Rectal smooth muscle tissue (tissue), 1 donor: ENCODE data around the gene ANXA2.
"Not testable (repeated sequence)": the region's sequence is repeated elsewhere in the genome, so short reads cannot be mapped to it uniquely, and the experiment has no call there.

ENCODE experiments used
- H3K27ac ChIP-seq: one replicate; pipeline ENCODE4 v1.7.0; 2013; ENCODE audit warnings: low read depth, low read length, inconsistent platforms
- H3K27me3 ChIP-seq: one replicate; pipeline ENCODE4 v1.7.0; 2013; ENCODE audit warnings: low read length; ENCODE audit not compliant: control insufficient read depth, insufficient read depth
- H3K36me3 ChIP-seq: one replicate; pipeline ENCODE4 v1.7.0; 2013; ENCODE audit warnings: low read length; ENCODE audit not compliant: control insufficient read depth, insufficient read depth
- H3K4me1 ChIP-seq: one replicate; pipeline ENCODE4 v1.7.0; 2013; ENCODE audit warnings: low read length; ENCODE audit not compliant: control insufficient read depth, insufficient read depth
- H3K4me3 ChIP-seq: one replicate; pipeline ENCODE4 v1.7.0; 2013; ENCODE audit warnings: low read length
- H3K9ac ChIP-seq: one replicate; pipeline ENCODE4 v1.7.0; 2013; ENCODE audit warnings: low read length

Gene ANXA2

DNA sequence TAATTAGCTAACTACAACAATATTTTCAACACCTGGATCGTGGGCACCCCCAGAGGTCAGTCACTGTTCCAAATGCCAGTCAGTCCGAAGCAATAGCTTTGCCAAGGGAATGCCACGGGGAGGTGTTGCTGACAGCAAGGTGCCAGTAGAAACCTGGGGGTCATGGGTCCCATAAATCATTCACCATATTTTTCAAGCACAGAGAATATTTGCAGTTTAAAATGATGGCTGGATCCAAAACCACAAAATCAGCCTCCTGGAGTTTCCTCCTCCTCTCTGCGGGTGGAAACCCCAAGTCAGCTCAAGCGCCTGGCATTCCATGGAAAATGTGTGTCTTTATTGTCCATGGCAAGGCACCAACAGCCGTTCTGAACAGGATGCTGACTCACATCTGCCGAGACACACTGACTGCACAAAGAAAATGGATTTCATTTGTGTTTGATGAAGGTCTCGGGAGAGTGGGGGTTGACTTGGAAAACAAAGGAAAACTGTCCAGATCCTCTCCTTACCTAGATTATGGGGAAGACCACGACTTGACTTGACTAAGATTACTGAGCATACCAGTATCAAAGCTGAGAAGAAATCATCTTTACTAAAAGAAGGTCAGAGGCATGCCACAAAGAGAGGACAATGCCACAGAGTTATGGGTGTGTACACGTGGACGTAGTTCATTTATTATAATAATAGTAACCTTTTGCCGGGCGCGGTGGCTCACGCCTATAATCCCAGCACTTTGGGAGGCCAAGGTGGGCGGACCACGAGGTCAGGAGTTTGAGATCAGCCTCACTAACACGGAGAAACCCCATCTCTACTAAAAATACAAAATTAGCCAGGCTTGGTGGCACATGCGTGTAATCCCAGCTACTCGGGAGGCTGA is 26.4 kb downstream of the ANXA2 start:
- Histone ChIP-seq H3K36me3 (peaks cover 5% of the 10 kb centered on the region), H3K27me3 (no peaks in the 10 kb centered on the region), H3K9ac (no peak overlapping the region), H3K4me1 (peaks cover 19% of the 10 kb centered on the region), H3K4me3 (no peak overlapping the region), H3K27ac (peak overlapping the region; percentile 34)

DNA sequence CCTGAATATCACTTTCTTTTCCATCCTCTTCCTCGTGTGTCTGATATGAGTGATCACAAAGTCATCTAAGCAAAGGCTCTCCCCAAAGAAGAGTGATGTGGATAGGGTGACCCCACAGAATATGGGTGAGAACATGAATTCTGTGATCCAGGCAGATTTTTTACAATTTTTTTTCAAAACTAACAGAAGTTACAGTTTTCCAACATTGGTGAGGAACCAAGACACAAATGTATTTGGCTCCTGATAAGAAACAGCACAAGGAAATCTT is 27.0 kb downstream of the ANXA2 start:
- Histone ChIP-seq H3K27ac (no peak overlapping the region), H3K4me3 (no peak overlapping the region), H3K27me3 (no peaks in the 10 kb centered on the region), H3K36me3 (peaks cover 4% of the 10 kb centered on the region), H3K9ac (no peak overlapping the region), H3K4me1 (peaks cover 19% of the 10 kb centered on the region)

DNA sequence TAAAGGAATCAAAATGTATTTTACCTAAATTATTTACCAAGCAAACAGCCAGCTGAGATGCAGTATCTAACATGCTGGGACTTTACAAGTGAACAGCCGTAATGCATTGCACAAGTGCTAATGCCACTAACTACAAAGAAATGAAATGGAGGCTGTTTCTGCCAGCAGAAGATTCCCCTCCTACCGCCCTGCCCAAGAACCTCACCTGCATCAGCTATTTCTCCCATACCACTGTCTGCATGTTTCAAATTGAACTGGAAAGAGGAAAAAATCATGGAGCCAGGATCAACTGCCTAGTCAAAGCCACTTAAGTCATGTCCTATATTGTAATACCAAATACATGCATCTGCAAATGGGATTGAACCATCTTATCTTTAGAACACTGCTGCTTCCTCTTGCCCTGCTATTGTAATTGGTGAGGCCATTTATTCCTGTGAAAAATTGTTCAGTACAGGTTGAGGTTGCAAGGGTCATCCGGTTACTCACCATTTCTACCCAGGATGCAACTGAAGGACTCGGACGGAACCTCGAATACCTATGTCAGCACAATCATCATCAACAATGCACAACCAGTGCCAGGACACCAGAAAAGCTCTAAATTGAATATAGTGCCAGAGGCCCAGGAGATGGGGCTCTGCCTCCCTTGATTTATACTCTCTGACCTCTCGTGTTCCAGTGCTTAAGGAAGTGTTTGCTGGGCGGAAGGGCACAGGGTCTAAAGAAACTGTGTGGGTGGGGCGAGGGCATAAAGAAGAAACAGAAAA is 27.5 kb downstream of the ANXA2 start:
- Histone ChIP-seq H3K36me3 (peaks cover 4% of the 10 kb centered on the region), H3K9ac (no peak overlapping the region), H3K27me3 (no peaks in the 10 kb centered on the region), H3K4me1 (peaks cover 19% of the 10 kb centered on the region), H3K27ac (no peak overlapping the region), H3K4me3 (no peak overlapping the region)

- peaks cover 14% of the 10 kb centered on the region for H3K4me1 ChIP-seq
- H3K27me3 ChIP-seq, result no peaks in the 10 kb centered on the region
- H3K9ac ChIP-seq, result no peak overlapping the region
- H3K27ac ChIP-seq, result no peak overlapping the region
- H3K4me3 ChIP-seq, result no peak overlapping the region
- peaks cover 4% of the 10 kb centered on the region for H3K36me3 ChIP-seq
These were observed 28.1 kb downstream of the ANXA2 start for GRCh38 chr15:60369696-60370095.

GRCh38 chr15:60364612-60364924 is 33.2 kb downstream of the ANXA2 start:
- H3K9ac ChIP-seq, result no peak overlapping the region
- no peaks in the 10 kb centered on the region for H3K27me3 ChIP-seq
- H3K27ac ChIP-seq, result no peak overlapping the region
- H3K4me1 ChIP-seq, result peaks cover 8% of the 10 kb centered on the region
- H3K4me3 ChIP-seq, result no peak overlapping the region
- H3K36me3 ChIP-seq, result peaks cover 11% of the 10 kb centered on the region

DNA sequence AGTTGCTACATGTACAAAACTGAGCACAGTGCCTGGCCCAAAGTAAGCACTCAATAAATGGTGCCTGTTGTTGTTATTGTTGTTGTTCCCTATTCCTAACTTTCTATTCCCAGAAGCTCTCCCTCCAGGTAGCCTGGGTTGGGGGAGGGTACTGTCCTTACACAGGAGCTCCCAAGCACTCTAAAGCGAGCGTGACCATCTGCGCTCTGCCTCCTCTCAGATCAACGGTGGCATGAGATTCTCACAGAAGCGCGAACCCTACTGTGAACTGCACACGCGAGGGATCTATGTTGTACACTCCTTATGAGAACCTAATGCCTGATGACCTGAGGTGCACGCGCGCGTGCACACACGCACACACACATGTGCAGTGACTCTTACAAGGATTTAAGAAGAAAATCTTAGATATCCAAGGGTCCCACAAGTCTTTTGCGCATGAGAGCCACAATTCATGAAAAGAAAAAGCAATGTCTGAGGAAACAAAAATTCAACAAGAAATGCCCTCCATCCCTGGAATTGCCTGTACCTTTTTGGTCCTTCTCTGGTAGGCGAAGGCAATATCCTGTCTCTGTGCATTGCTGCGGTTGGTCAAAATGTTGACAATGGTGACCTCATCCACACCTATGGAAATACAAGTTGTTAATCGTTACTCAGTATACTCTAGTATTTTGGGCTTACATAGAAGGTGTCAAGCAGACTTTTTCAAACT is 33.7 kb downstream of the ANXA2 start:
- Histone ChIP-seq H3K27me3 (no peaks in the 10 kb centered on the region), H3K36me3 (peaks cover 11% of the 10 kb centered on the region), H3K9ac (no peak overlapping the region), H3K4me1 (peaks cover 11% of the 10 kb centered on the region), H3K4me3 (no peak overlapping the region), H3K27ac (peak overlapping the region; percentile 9)

DNA sequence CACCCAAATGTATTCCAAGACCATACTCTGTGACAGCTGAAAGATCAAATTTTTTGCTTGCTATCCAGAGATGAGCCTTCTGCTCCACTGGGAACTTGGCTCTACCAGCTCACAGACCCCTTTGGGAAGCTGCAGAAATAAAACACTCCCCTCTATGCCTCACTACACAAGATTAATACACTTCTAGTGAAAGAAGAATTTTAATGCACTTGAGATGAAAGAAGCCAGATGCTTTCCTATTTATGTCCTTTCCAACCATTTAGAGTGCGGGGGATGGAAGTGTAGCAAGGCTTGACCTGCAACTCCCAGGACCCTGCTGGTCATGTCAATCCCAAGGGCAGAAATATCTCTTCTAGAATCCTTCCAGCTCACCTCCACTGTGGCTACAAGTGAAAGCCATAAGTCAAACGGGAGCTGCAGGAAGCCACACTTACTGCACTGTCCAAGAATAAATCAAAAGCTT is 34.7 kb downstream of the ANXA2 start:
- H3K27ac ChIP-seq, result no peak overlapping the region
- H3K36me3 ChIP-seq, result peaks cover 11% of the 10 kb centered on the region
- no peak overlapping the region for H3K4me3 ChIP-seq
- no peaks in the 10 kb centered on the region for H3K27me3 ChIP-seq
- peaks cover 13% of the 10 kb centered on the region for H3K4me1 ChIP-seq
- H3K9ac ChIP-seq, result no peak overlapping the region

DNA sequence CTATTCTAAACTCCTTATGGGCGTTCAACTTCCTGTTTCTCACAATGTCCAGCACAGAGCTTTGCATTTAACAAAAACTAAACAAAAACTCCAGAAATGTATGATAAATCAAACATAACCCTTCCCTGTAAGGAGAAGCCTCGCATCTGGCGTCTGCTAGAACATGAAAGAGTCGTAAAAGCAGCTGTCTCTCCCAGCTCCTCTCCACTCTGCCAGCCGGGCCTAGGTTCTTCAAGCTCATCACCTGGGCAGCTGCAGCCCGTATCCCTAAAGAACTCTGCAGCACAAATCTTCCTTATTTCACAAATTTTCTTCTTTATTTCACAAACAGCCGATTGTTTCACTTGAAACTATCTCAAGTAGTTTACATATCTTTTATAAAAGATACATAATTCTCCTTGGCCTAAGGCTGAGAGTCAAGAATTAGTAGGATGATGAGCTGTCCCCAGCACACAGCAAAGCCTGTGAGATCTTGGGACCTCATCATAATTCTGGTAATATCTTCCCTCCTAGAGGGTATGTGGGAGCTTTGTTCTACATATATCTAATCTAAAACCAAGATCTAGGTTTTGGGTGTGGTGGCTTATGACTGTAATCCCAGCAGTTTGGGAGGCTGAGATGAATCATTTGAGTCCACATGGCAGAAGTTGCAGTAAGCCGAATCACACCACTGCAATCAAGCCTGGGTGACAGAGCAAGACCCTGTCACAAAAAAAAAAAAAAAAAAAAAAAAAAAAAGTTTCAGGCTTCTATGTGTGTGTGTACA is 35.3 kb downstream of the ANXA2 start:
- Histone ChIP-seq H3K27me3 (no peaks in the 10 kb centered on the region), H3K4me3 (no peak overlapping the region), H3K9ac (no peak overlapping the region), H3K36me3 (peaks cover 11% of the 10 kb centered on the region), H3K27ac (no peak overlapping the region), H3K4me1 (peaks cover 13% of the 10 kb centered on the region)

GRCh38 chr15:60359738-60360137 is 38.0 kb downstream of the ANXA2 start:
- not testable (repeated sequence) for H3K27ac ChIP-seq, H3K9ac ChIP-seq, H3K27me3 ChIP-seq, H3K4me3 ChIP-seq
- H3K36me3 ChIP-seq, result peaks cover 29% of the 10 kb centered on the region
- H3K4me1 ChIP-seq, result peaks cover 13% of the 10 kb centered on the region

DNA sequence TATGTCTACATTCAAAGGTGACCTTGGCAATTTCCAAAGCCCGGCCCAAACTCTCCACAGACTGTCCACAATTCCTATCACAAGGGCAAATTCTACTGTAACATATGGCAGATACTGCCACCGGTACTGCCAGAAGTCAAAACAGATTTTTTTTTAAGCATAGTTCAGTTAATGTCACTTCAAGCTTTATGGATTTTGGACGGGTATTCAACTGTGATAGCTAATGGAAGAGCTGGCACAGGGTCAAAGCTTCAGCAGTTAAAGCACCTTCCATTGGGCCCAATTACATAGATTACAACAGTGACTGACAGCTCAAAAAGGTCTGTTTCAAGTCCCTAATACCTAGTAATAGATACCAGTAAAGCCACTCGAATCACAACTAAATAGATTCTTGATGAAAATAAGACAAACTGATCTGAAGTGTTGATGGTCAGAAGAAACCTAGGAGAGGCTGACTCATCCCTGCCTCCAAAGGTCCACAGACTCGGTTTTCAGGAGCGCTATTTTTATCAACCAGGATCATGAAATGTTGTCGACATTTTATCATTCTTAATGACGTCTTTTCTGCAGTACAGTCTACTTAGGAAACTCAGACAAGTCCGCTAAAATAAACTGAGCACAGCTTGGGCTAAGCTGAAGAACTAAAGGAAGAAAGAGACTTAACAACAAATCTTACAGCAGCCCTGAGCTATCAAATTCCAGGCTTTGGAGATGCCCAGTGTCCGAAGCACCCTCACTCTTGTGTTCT is 38.7 kb downstream of the ANXA2 start:
- H3K4me3 ChIP-seq, result no peak overlapping the region
- no peaks in the 10 kb centered on the region for H3K27me3 ChIP-seq
- H3K9ac ChIP-seq, result no peak overlapping the region
- no peak overlapping the region for H3K27ac ChIP-seq
- H3K4me1 ChIP-seq, result peaks cover 10% of the 10 kb centered on the region
- peaks cover 30% of the 10 kb centered on the region for H3K36me3 ChIP-seq

DNA sequence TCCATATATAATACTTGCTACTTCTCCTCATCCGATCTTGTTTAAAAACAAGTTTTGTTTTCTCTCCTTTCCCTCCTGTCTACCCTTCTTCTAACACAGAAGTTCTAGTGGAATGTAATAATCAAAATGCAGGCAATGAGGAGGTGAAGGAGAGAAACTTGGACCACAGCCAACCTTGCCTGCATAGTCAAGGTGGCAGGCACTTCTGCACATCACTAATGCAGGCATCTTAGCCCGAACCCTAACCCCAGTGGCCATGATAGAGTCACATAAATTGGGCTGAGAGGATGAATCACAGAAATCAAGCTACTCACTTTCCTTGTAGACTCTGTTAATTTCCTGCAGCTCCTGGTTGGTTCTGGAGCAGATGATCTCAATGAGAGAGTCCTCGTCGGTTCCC is 41.0 kb downstream of the ANXA2 start:
- Histone ChIP-seq H3K4me3 (no peak overlapping the region), H3K4me1 (peaks cover 7% of the 10 kb centered on the region), H3K36me3 (peaks cover 44% of the 10 kb centered on the region), H3K27me3 (no peaks in the 10 kb centered on the region), H3K9ac (no peak overlapping the region), H3K27ac (no peak overlapping the region)
